WTC11 (cell line): ENCODE measurements around the gene EPHA6. TPM values are rescaled to one million over a fixed set of nuclear protein-coding genes. Genes with fewer than 3 reads are reported as not detected.
A peak's percentile ranks its signal among the peaks of the same experiment; 100 is the strongest.
"Not testable (repeated sequence)": the region's sequence is repeated elsewhere in the genome, so short reads cannot be mapped to it uniquely, and the experiment has no call there.

ENCODE experiments used
- ATAC-seq: fragments of 200-7000 bp; cut with Tn5 transposase; 2 replicates; pipeline ENCODE4 v1.10.0; 2021; ENCODE audit warnings: mild to moderate bottlenecking, moderate library complexity
- CTCF ChIA-PET: fragments of 300-600 bp; sonication (Branson Sonifier 250); formaldehyde crosslinking; loops from one replicate; lab custom pipeline; 2021; ENCODE audit warnings: antibody characterized with exemption; lab: Charles Lee
- POLR2A ChIA-PET: fragments of 350-600 bp; sonication (Branson Sonifier 250); formaldehyde crosslinking; loops from one replicate; lab custom pipeline; 2021; ENCODE audit warnings: antibody characterized with exemption; lab: Charles Lee
- DNase-seq: peaks from one replicate; pipeline ENCODE4 v3.0.0; 2021; ENCODE audit warnings: low spot score
- H3K27ac Mint-ChIP-seq: 2 replicates; pipeline ENCODE4 v1.8.0; 2021; ENCODE audit warnings: mixed read lengths
- H3K27me3 Mint-ChIP-seq: 2 replicates; pipeline ENCODE4 v1.8.0; 2021; ENCODE audit warnings: low read depth, mild to moderate bottlenecking, moderate library complexity, mixed read lengths
- H3K36me3 Mint-ChIP-seq: 2 replicates; pipeline ENCODE4 v1.8.0; 2021; ENCODE audit warnings: mixed read lengths
- H3K4me1 Mint-ChIP-seq: 2 replicates; pipeline ENCODE4 v1.8.0; 2022; ENCODE audit warnings: mixed read lengths
- H3K4me3 Mint-ChIP-seq: 2 replicates; pipeline ENCODE4 v1.8.0; 2021; ENCODE audit warnings: mild to moderate bottlenecking, moderate library complexity, mixed read lengths
- H3K9me3 Mint-ChIP-seq: 2 replicates; pipeline ENCODE4 v1.8.0; 2021; ENCODE audit warnings: mixed read lengths
- ATF2 ChIP-seq: sonication (generic); formaldehyde crosslinking; IDR thresholded peaks from 2 replicates; pipeline ENCODE4 v1.8.1; 2022; ENCODE audit warnings: low read depth, missing genetic modification reagents, borderline replicate concordance
- ATF3 ChIP-seq: sonication (generic); formaldehyde crosslinking; conservative IDR thresholded peaks from 2 replicates; pipeline ENCODE4 v1.8.1; 2022; ENCODE audit warnings: mild to moderate bottlenecking, missing genetic modification reagents
- ATF6 ChIP-seq: sonication (generic); formaldehyde crosslinking; IDR thresholded peaks from 2 replicates; pipeline ENCODE4 v1.8.1; 2023; ENCODE audit warnings: mild to moderate bottlenecking, missing genetic modification reagents
- FOXJ3 ChIP-seq: sonication (generic); formaldehyde crosslinking; IDR thresholded peaks from 2 replicates; pipeline ENCODE4 v1.9.0; 2021; ENCODE audit warnings: missing genetic modification reagents, mild to moderate bottlenecking, borderline replicate concordance
- FOXK1 ChIP-seq: sonication (generic); formaldehyde crosslinking; IDR thresholded peaks from 2 replicates; pipeline ENCODE4 v1.8.0; 2022; ENCODE audit warnings: mild to moderate bottlenecking, moderate library complexity, missing genetic modification reagents
- GABPB1 ChIP-seq: sonication (generic); formaldehyde crosslinking; IDR thresholded peaks from 2 replicates; pipeline ENCODE4 v1.8.1; 2023; ENCODE audit warnings: mild to moderate bottlenecking, missing genetic modification reagents
- NR1H2 ChIP-seq: sonication (generic); formaldehyde crosslinking; IDR thresholded peaks from 2 replicates; pipeline ENCODE4 v1.9.0; 2021; ENCODE audit warnings: mild to moderate bottlenecking, moderate library complexity, missing genetic modification reagents
- NR2C2 ChIP-seq: sonication (generic); formaldehyde crosslinking; IDR thresholded peaks from 2 replicates; pipeline ENCODE4 v1.8.0; 2022; ENCODE audit warnings: mild to moderate bottlenecking, missing genetic modification reagents
- USF2 ChIP-seq: sonication (generic); formaldehyde crosslinking; IDR thresholded peaks from 2 replicates; pipeline ENCODE4 v1.8.1; 2023; ENCODE audit warnings: mild to moderate bottlenecking, missing genetic modification reagents, moderate library complexity
- ZNF317 ChIP-seq: sonication (generic); formaldehyde crosslinking; IDR thresholded peaks from 2 replicates; pipeline ENCODE4 v1.8.1; 2023; ENCODE audit warnings: low read depth, mild to moderate bottlenecking, moderate library complexity, missing genetic modification reagents, borderline replicate concordance
- ZNF416 ChIP-seq: fragments of 250-450 bp; sonication (Bioruptor Pico); IDR thresholded peaks from 2 replicates; pipeline ENCODE4 v1.9.0; 2021; ENCODE audit warnings: mild to moderate bottlenecking, inconsistent platforms
- total RNA-seq: library from RNA; stranded (reverse); gene quantifications from 3 replicates; pipeline ENCODE4 v1.2.3, GENCODE V29; 2021
- TF ChIP-seq, protein P1 (sequence below): sonication (generic); formaldehyde crosslinking; IDR thresholded peaks from 2 replicates; pipeline ENCODE4 v1.8.1; 2023; ENCODE audit warnings: mild to moderate bottlenecking, moderate library complexity, missing genetic modification reagents
- TF ChIP-seq, protein P2 (sequence below): sonication (generic); formaldehyde crosslinking; IDR thresholded peaks from 2 replicates; pipeline ENCODE4 v1.8.1; 2023; ENCODE audit warnings: mild to moderate bottlenecking, missing genetic modification reagents
- TF ChIP-seq, protein P3 (sequence below): sonication (generic); formaldehyde crosslinking; IDR thresholded peaks from 2 replicates; pipeline ENCODE4 v1.8.1; 2022; ENCODE audit warnings: mild to moderate bottlenecking, moderate library complexity, missing genetic modification reagents

The EPHA6 gene
- total RNA-seq, 1 experiment from 2014 or later: 2.1 TPM

DNA sequence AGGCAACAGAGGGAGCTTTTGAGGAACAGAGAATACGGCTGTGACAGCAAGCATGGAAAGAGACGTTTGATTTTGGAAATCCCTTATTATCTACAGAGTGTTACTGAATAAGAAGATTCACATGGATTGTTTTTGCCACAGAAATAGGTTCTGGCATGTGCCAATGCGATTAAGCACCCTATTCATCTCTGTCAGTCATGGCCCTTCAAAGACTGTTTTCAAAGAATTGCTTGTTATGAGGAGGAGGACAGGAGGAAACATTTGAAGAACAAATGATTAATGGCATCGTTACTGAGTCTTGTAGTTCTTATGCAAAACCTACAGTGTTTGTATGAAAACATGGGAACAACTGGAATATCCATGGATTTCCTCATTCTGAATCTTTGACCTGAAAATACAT, 86.2 kb downstream of the EPHA6 start (continued):
- no peak for TF ChIP-seq ATF6 (CRISPR knock-in tag)
- TF ChIP-seq ZNF416 (CRISPR knock-in tag): no peak
- TF ChIP-seq, all 79 proteins: peak for 0

DNA sequence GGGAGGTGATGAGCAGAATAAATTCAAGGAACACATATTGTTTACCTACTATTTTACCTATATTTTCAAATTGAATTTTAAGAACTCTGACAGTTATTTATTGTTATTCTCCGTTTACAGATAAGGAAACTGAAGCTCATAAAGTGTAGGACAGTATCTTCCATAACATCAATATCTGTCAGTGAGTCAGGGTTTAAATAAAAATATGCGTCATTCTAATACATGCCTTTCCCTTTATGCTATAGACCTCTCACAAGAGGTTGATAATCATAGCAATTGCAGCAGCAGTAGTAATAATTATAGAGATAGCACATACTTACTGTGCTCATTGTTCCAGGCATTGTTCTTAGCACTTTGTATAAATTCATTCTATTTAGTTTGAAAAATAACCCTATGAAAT, 101.1 kb downstream of the EPHA6 start:
- Mint-ChIP-seq H3K4me3 (no peak overlapping the region), H3K9me3 (peaks cover 4% of the 10 kb centered on the region), H3K4me1 (no peaks in the 10 kb centered on the region), H3K27me3 (no peaks in the 10 kb centered on the region), H3K27ac (no peak overlapping the region)
- ChIA-PET CTCF (no interaction called here), POLR2A (no interaction called here)
- ATAC-seq: no peak
- no peak for DNase-seq
- TF ChIP-seq GABPB1 (no peak), USF2 (CRISPR knock-in tag) (no peak), ATF2 (no peak), ZNF317 (CRISPR knock-in tag) (no peak)
- TF ChIP-seq, all 79 proteins: peak for 0
- no peaks in the 10 kb centered on the region for H3K36me3 Mint-ChIP-seq

GRCh38 chr3:96931119-96931862, 116.9 kb downstream of the EPHA6 start:
- Mint-ChIP-seq H3K27me3 (no peaks in the 10 kb centered on the region; the same call in 1 of the 2 replicates), H3K9me3 (peaks cover 36% of the 10 kb centered on the region), H3K4me3 (no peak overlapping the region), H3K27ac (no peak overlapping the region), H3K36me3 (peaks cover 30% of the 10 kb centered on the region), H3K4me1 (no peaks in the 10 kb centered on the region)
- DNase-seq: no peak
- ChIA-PET CTCF (no interaction called here), POLR2A (no interaction called here)
- TF ChIP-seq, protein P1, sequence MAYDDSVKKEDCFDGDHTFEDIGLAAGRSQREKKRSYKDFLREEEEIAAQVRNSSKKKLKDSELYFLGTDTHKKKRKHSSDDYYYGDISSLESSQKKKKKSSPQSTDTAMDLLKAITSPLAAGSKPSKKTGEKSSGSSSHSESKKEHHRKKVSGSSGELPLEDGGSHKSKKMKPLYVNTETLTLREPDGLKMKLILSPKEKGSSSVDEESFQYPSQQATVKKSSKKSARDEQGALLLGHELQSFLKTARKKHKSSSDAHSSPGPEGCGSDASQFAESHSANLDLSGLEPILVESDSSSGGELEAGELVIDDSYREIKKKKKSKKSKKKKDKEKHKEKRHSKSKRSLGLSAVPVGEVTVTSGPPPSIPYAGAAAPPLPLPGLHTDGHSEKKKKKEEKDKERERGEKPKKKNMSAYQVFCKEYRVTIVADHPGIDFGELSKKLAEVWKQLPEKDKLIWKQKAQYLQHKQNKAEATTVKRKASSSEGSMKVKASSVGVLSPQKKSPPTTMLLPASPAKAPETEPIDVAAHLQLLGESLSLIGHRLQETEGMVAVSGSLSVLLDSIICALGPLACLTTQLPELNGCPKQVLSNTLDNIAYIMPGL: no peak
- TF ChIP-seq FOXK1 (CRISPR knock-in tag): no peak
- no peak for TF ChIP-seq NR2C2 (CRISPR knock-in tag)
- TF ChIP-seq, protein P2, sequence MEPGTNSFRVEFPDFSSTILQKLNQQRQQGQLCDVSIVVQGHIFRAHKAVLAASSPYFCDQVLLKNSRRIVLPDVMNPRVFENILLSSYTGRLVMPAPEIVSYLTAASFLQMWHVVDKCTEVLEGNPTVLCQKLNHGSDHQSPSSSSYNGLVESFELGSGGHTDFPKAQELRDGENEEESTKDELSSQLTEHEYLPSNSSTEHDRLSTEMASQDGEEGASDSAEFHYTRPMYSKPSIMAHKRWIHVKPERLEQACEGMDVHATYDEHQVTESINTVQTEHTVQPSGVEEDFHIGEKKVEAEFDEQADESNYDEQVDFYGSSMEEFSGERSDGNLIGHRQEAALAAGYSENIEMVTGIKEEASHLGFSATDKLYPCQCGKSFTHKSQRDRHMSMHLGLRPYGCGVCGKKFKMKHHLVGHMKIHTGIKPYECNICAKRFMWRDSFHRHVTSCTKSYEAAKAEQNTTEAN (CRISPR knock-in tag): no peak
- no peak for TF ChIP-seq NR1H2 (CRISPR knock-in tag)
- no peak for TF ChIP-seq ATF3 (CRISPR knock-in tag)
- TF ChIP-seq FOXJ3 (CRISPR knock-in tag): no peak
- TF ChIP-seq ZNF317 (CRISPR knock-in tag): no peak
- TF ChIP-seq, protein P3, sequence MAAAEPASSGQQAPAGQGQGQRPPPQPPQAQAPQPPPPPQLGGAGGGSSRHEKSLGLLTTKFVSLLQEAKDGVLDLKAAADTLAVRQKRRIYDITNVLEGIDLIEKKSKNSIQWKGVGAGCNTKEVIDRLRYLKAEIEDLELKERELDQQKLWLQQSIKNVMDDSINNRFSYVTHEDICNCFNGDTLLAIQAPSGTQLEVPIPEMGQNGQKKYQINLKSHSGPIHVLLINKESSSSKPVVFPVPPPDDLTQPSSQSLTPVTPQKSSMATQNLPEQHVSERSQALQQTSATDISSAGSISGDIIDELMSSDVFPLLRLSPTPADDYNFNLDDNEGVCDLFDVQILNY: no peak
- no peak for ATAC-seq

GRCh38 chr3:96942131-96942530, 127.7 kb downstream of the EPHA6 start:
- H3K4me1 Mint-ChIP-seq, H3K27me3 Mint-ChIP-seq, ATAC-seq, H3K4me3 Mint-ChIP-seq, CTCF ChIA-PET, H3K27ac Mint-ChIP-seq, POLR2A ChIA-PET: not testable (repeated sequence)
- Mint-ChIP-seq H3K9me3 (peaks cover 49% of the 10 kb centered on the region), H3K36me3 (peaks cover 28% of the 10 kb centered on the region)
- peak; percentile 32 for DNase-seq
